GM12872 (cell line): Measurements from ENCODE around the gene CSE1L.

Source experiments
- TF ChIP-seq, protein P1 (sequence below): IDR thresholded peaks from 3 replicates; pipeline ENCODE4 v1.5.1; 2011; ENCODE audit warnings: low read depth, mild to moderate bottlenecking, low read length, moderate library complexity; ENCODE audit not compliant: insufficient read depth

Gene CSE1L

GRCh38 chr20:49091762-49092161, 45.6 kb downstream of the CSE1L start:
- TF ChIP-seq, protein P1, sequence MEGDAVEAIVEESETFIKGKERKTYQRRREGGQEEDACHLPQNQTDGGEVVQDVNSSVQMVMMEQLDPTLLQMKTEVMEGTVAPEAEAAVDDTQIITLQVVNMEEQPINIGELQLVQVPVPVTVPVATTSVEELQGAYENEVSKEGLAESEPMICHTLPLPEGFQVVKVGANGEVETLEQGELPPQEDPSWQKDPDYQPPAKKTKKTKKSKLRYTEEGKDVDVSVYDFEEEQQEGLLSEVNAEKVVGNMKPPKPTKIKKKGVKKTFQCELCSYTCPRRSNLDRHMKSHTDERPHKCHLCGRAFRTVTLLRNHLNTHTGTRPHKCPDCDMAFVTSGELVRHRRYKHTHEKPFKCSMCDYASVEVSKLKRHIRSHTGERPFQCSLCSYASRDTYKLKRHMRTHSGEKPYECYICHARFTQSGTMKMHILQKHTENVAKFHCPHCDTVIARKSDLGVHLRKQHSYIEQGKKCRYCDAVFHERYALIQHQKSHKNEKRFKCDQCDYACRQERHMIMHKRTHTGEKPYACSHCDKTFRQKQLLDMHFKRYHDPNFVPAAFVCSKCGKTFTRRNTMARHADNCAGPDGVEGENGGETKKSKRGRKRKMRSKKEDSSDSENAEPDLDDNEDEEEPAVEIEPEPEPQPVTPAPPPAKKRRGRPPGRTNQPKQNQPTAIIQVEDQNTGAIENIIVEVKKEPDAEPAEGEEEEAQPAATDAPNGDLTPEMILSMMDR = no peak

GRCh38 chr20:49096203-49096730, 50.2 kb downstream of the CSE1L start:
- TF ChIP-seq, protein P1 = no peak

DNA sequence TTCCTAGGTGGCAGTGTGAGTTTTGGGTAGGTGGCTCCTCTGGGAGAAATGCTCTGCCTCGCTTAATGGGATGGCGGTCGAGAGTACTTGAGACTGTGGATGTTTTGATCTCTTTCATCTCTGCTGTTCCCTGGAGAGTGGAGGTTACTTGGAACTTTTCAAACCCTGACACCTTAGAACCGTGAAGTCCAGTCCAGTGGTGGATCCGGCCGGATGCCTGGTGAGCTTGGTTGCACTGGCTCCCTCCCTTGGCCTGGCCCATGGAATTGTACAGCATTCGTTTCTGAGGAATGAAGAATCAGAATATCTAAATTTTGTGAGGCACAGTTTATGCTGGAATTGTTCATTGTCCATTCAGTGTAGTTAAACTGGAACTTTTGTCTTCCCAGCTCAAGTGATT, 51.0 kb downstream of the CSE1L start:
- TF ChIP-seq, protein P1 = no peak

GRCh38 chr20:49098136-49098535, 52.0 kb downstream of the CSE1L start:
- TF ChIP-seq, protein P1 = no peak

DNA sequence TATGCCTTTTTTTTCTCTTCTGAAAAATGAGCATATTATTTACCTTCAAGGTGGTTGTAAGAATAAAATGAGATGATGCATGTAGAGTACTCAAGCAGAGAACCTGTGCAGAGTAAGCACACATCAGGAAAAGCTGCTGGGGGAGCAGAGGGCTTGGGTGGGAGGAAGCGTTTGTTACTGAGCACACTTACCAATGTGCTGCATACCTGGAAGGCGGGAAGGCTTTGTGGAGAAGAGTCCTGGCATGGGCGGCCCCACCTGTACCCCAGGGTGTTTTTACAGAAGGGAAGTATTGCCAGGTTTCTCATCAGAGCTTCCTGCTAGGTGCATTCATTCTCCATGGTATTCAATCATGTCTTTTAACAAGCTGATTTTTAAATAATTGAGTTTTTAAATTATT, 52.9 kb downstream of the CSE1L start:
- TF ChIP-seq, protein P1 = no peak

DNA sequence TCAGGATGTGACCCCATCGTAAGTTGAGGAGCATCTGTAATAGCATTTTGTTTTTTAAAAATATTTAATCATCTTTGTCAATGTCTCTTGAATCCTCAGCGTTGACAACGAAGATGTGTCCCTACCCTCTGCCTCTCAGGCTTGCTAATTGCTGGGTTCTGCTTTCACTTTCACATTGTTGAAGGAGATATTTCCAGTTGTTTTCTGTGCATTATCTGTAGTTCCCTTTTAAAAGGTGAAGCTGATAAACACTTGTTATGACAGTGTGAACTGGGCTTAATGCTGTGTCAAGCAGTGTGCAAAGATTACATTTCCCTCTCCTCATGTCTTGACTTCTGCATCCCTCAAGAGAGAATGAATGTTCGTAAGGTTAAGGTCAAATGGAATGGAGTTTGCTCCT, 54.9 kb downstream of the CSE1L start:
- TF ChIP-seq, protein P1 = no peak

GRCh38 chr20:49103019-49103418, 56.9 kb downstream of the CSE1L start:
- TF ChIP-seq, protein P1 = no peak
